GM19035 (cell line): ENCODE results near the gene TDRD1.
A peak's percentile ranks its signal among the peaks of the same experiment; 100 is the strongest.

Source experiments
- ATAC-seq: cut with Tn5 transposase; IDR thresholded peaks from one replicate; pipeline ENCODE4 v1.9.1; 2021; ENCODE audit not compliant: unreplicated experiment

Gene TDRD1

DNA sequence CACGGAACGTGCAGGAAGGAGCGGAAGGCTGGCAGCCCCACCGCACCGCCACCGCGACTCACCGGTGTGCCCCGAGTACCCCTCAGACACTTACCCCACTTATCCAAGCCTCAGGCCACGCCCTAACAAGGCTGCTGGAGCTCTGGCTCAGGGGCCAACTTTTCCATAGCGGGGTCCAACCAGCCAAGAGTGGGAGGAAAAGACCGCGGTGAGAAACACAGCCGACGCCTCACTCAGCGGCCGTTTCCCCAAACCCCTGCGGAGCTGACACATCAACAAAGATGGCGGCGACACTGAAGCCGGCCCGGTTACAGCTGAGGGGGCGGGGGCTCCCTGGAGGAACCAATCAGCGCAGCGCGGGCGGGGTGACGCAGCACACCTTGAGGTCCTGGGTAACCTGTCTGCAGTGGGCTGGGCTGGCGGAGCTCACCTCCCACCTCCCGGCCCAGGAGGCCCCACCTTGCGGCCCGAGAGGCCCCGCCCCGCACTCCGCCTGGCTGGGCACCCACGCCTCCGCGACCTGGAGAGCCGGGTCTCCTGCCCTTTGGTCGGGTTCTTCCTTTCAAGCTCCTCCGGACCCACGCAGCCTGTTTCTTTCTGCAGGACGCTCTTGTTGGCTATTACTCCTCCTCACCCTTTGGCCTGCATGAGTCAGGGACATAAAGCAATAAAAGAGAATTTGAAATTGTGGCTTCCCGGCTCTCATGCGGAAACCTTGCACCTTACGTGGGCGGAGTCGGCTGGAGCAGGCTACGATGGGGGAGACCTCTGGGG lies 5.0 kb upstream of the TDRD1 start, which contains the start of gene CCDC186:
Gene CCDC186, minus strand, starts transcription at position 283 of the 774 bp plus-strand sequence. CDS start 10,935 bp downstream, outside the sequence.
- peak; percentile 98 for ATAC-seq

DNA sequence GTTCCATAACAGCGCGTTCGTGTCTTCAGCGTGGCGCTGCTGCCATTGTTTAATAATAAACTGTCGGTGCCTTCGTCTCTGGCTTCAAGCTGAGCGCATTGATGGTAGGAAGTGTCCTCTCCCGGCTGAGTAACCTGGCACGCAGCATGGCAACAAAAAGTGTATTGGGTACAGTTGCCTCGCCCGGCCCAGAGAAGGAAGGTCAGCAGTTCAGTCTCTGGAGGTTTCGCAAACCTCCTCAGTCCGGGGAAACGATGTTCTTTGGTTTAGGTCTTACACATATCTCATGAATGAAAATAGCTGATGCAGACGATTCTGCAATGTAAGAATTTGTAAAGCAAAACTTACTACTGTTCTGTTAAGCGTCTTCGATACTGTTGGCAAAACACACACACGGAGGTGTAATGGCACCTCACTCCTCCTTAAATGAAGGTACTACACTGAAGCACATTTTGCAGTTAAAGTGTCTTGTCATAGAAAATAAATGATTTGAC lies 4.4 kb upstream of the TDRD1 start:
- ATAC-seq = no peak

GRCh38 chr10:114175667-114176066 lies 3.5 kb upstream of the TDRD1 start:
- ATAC-seq = no peak

DNA sequence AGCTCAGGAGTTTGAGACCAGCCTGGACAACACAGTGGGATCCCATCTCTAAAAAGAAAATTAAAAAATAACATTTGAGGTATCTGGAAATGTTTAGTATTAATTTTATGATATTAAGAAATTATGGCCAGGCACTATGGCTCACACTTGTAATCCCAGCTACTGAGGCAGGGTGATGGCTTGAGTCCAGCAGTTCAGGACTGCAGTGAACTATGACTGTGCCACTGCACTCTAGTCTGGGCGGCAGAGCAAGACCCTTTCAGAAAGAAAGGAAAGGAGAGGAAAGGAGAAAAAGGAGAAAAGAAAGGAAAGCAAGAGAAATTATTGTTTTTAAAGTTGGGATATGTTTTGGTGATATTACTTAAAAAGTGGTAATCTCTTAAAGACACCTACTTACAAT lies 2.6 kb upstream of the TDRD1 start:
- ATAC-seq = no peak

DNA sequence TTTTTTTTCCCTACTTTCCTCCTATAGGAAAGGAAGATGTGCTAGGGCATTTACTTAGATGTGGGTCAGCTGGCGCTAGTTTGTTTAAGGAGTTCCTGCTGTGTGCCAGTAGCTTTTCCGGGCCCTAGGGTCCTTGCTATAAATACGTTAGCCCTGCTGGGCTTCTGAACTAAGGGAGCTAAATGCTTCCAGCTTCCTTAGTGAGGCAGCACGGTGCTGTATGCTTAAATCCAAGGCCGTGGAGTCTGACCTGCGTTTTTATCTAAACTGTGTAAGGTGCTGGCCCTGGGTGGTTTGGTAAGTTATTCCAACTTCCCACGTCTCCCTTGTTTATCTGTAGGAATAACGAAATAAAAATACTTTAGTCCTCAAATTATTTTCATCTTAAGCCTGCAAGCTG lies 594 bp downstream of the TDRD1 start:
- no peak for ATAC-seq

GRCh38 chr10:114180937-114181336 lies 1.8 kb downstream of the TDRD1 start:
- ATAC-seq = no peak

- no peak for ATAC-seq
Measured at GRCh38 chr10:114181971-114182370, 2.8 kb downstream of the TDRD1 start.

GRCh38 chr10:114183563-114183962 lies 4.4 kb downstream of the TDRD1 start:
- ATAC-seq = no peak

DNA sequence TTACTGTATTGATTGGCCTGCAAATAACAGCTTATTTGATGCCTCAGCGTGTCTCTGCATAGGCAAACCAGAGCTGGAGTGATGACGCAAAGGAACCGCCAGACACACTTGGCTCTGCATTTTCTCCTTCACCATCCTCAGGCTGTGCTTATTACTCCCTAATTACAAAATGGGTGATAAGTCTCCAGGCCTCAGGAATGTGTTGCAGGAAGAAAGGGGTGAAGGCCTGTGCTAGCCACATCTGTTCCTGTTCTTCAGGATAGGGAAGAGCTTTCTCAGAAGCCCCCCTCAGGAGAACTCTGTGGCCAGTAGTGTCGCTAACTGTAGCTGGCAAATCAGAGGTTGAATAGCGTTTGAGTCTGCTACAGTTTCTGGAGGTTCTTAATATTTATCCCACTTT lies 5.1 kb downstream of the TDRD1 start:
- ATAC-seq = no peak

DNA sequence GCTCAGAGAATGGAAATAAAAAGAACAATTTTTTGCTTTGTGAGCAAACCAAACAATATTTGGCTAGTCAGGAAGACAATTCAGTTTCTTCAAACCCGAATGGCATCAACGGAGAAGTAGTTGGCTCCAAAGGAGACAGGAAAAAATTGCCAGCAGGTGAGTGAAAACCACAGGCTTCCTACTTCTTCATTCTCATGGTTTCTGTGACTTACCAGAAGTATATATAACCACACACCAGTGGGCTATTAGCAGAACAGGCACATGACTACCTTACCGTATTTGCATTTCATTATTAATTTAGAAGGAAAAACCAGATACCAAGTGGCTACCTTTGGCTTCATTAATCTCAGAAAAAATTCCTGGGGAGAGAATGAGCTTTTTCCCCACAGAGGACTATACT lies 8.8 kb downstream of the TDRD1 start:
- no peak for ATAC-seq

DNA sequence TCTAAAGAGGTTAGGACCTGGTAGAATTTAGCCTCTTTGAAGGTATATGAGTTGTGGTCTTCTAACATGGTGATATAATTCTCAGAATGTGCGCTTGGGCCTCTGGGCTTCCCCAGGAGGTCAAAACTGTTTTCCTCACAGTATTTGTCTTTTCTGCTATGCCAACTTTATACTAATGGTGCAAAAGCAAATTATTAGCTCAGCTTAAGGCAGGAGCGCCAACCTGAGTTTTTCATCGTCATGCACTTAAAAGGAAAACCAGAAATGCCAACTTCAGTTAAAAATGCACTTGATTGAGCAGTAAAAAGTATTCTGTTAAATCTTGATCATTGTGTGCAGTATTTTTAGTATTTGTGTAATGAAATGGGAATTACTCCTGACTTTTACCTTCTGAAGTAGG lies 9.7 kb downstream of the TDRD1 start:
- ATAC-seq = no peak

DNA sequence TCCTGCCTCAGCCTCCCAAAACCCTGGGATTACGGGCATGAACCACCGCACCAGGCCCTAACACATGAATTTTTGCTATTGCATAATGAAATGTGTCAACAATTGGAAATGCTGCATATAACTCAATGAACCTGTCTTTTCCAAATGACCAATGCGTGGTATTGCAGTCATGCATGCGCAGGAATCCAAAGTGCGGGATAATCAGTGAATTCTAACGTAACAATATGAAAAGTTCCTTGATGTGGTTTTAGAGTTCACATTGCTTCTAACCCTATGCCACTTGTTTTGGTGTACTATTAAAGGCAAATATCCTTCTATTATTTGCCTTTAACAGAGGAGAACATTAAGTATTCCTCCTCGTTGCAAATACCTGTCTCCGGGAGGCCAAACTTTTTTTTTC lies 10.5 kb downstream of the TDRD1 start:
- no peak for ATAC-seq

DNA sequence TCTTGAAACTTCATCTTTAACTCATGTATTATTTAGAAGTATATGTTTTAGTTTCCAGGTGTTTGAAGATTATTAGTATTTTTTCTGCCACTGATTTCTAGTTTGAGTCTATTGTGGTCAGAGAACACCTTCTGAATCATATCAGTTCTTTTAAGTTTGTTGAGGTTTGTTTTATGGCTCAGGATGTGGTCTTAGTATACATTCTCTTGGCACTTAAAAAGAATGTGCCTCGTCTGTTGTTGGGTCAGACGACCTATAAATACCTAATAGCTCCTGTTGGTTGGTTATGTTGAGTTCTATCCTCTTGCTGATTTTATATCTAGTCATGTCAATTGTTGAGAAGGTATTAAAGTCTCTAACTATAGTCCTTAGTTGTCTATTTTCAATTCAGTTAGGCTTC lies 15.9 kb downstream of the TDRD1 start:
- ATAC-seq = peak; percentile 96

DNA sequence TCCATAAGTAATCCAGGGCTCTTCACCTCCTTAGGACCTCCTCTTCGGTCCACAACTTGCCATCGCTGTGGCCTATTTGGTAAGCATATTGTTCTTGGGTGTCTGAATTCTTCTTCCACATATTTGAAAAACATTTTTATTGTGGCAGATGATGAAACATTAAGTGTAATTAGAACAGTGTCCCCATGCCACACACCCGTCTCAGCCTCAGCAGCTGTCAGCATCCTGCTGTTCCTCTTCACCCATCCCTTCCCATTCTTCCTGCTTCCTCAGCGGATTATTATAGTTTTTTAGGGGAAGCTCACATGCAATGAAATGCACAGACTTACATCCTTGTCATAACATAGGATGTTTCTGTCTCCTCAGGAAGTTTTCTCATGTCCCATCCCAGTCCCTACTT lies 20.1 kb downstream of the TDRD1 start:
- ATAC-seq = no peak

GRCh38 chr10:114202812-114203211 lies 23.7 kb downstream of the TDRD1 start:
- no peak for ATAC-seq

- ATAC-seq = no peak
Measured at GRCh38 chr10:114206902-114207301, 27.7 kb downstream of the TDRD1 start.

- ATAC-seq = no peak
Measured at GRCh38 chr10:114207349-114207748, 28.2 kb downstream of the TDRD1 start.

DNA sequence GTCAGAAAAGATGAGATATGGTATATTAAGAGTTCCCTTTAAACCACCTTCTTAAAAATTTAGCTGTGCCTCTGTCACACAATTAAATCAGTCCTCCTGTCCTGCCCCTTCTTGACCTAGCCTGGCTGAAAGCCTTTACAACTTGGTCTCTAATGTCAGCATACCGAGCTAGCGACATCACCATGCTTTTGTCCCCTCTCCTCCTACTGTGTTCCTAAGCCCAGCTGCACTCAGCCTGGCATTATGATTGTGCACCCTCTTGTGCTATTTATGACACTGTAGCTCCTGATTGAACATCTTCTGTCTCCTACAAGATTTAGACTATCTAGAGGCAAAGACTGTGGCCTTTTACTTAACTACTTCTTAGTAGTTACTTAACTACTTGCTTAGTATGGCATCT lies 29.2 kb downstream of the TDRD1 start:
- no peak for ATAC-seq

DNA sequence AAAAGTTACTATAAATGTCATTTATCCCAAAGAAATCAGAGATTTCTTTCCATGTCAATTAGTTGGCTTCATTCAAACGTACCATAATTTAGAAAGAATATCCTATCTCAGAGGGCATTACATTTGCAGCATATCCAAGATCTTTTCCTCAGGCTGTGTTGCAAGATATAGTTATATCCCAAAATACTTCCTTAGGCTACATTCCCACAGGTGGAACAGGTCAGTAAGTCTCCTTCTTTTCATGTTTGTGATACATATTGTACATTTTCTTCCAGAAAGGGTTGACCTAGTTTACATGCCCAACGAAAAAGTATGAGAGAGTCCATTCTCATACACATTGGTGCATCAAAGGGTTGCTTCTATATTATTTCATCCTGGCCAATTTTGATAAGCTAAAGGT lies 33.0 kb downstream of the TDRD1 start:
- no peak for ATAC-seq

DNA sequence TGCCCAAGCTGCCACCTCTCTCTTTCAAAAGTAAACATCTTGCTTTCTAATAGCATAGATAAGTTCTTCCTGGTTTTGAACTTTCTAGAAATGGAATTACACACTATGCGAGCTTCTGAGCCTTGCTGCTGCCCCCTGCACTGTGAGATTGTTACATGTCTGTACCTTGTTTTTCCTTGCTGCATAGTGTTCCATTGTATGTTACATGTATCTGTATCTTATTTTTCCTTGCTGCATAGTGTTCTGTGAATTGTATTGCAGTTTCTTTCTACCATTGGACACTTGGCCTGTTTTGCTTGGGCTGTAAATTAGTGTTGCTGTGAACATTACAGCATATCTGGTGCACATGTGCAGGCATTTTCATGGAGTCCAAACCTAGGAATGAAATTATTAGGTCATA lies 35.9 kb downstream of the TDRD1 start:
- no peak for ATAC-seq

DNA sequence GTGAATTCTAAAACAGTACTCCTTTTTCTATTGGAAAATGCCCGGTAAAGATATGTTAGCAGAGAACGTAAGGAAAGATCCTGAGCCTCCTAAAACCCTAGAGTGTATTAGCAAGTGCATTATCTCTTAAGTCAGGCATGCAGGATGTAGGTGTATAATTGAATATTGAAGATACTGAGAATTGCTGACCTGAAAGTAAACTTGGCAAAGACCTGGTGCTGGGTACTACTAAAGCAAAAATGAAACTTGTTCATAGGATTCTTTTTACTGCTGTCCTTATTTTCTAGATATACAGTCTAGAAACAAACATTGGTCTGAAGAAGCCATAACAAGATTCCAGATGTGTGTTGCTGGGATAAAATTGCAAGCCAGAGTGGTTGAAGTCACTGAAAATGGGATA lies 41.1 kb downstream of the TDRD1 start:
- no peak for ATAC-seq

- ATAC-seq = no peak
Measured at GRCh38 chr10:114221235-114221634, 42.1 kb downstream of the TDRD1 start.

GRCh38 chr10:114223066-114223465 lies 43.9 kb downstream of the TDRD1 start:
- ATAC-seq = no peak
